Adrenal gland (tissue), 5 donors: Measurements from ENCODE around the gene MROH2A.
"Not testable (repeated sequence)": the region's sequence is repeated elsewhere in the genome, so short reads cannot be mapped to it uniquely, and the experiment has no call there.

Source experiments
- POLR2A ChIP-seq, 2 donors: fragments of 450-650 bp; IDR thresholded peaks; one replicate each; pipeline ENCODE4 v1.6.1; 2017; ENCODE audit warnings: antibody characterized with exemption in 2 of 2, mild to moderate bottlenecking in 2 of 2, moderate library complexity in 1 of 2
- TF ChIP-seq, protein P1 (sequence below), 6 experiments: fragments of 450-650 bp in 4 of 6; fragments of 200-600 bp in 2 of 6; sonication (generic) in 1 of 6; IDR thresholded peaks; 1 replicate in 5 of 6; 2 replicates in 1 of 6; pipeline versions ENCODE4 v1.5.1 to v1.8.0; 2016 to 2021; ENCODE audit warnings: antibody characterized with exemption in 6 of 6, mild to moderate bottlenecking in 2 of 6, moderate library complexity in 1 of 6
- donor health status: DM: no; HTN: no; CAD: no.

DNA sequence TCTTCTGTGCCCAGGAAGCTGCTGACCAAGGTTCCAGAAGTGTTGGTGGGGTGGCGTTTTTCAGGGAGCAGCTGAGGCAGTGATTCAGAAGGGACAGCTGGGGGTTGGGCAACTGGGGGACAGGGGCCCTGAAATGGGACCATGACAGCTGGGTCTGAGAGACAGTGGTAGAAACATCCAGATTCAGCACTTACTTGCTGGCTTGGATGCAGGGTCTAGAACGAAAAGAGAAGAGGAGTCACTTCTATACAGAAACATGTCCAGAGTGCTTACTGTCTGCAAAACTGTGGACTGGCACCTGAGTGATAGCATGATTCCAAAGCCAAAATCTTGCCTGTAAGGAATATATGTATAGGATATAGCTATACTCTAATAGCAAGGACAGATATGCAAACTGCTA, 32.3 kb upstream of the MROH2A start:
- TF ChIP-seq, protein P1, sequence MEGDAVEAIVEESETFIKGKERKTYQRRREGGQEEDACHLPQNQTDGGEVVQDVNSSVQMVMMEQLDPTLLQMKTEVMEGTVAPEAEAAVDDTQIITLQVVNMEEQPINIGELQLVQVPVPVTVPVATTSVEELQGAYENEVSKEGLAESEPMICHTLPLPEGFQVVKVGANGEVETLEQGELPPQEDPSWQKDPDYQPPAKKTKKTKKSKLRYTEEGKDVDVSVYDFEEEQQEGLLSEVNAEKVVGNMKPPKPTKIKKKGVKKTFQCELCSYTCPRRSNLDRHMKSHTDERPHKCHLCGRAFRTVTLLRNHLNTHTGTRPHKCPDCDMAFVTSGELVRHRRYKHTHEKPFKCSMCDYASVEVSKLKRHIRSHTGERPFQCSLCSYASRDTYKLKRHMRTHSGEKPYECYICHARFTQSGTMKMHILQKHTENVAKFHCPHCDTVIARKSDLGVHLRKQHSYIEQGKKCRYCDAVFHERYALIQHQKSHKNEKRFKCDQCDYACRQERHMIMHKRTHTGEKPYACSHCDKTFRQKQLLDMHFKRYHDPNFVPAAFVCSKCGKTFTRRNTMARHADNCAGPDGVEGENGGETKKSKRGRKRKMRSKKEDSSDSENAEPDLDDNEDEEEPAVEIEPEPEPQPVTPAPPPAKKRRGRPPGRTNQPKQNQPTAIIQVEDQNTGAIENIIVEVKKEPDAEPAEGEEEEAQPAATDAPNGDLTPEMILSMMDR (IDR thresholded peaks at IDR 0.05) = not testable (repeated sequence)
- TF ChIP-seq POLR2A (IDR thresholded peaks at IDR 0.05) = not testable (repeated sequence)
